GM13976 (cell line): ENCODE results near the gene PTPRQ.

Source experiments
- DNase-seq: peaks from one replicate; pipeline ENCODE4 v3.0.0; 2012; ENCODE audit warnings: low spot score
- CTCF ChIP-seq: IDR thresholded peaks from 2 replicates; pipeline ENCODE4 v1.5.1; 2012; ENCODE audit warnings: borderline replicate concordance, mild to moderate bottlenecking; ENCODE audit not compliant: insufficient read depth; ENCODE audit errors: extremely low read depth, missing control alignments, control extremely low read depth
- in situ Hi-C: fragments of 300-500 bp; cut with MboI; formaldehyde crosslinking; loops from one replicate; pipeline ENCODE4 v1.12.0; 2022; ENCODE audit warnings: low sequenced_read_pairs, mixed read lengths, inconsistent platforms; ENCODE audit not compliant: unreplicated experiment

PTPRQ gene

GRCh38 chr12:80565271-80565670 lies 121.2 kb downstream of the PTPRQ start:
- DNase-seq = no peak
- in situ Hi-C loops = no loop called here
- no peak for TF ChIP-seq CTCF

GRCh38 chr12:80567401-80567800 lies 123.4 kb downstream of the PTPRQ start:
- no peak for TF ChIP-seq CTCF
- in situ Hi-C loops = no loop called here
- no peak for DNase-seq

GRCh38 chr12:80576641-80577418 lies 132.8 kb downstream of the PTPRQ start:
- no peak for DNase-seq
- TF ChIP-seq CTCF = no peak
- in situ Hi-C loops = no loop called here

- DNase-seq = no peak
These were observed 136.2 kb downstream of the PTPRQ start for GRCh38 chr12:80580254-80580653.

GRCh38 chr12:80581783-80582182 lies 137.7 kb downstream of the PTPRQ start:
- DNase-seq = no peak
- no peak for TF ChIP-seq CTCF
- in situ Hi-C loops = no loop called here

More at GRCh38 chr12:80580254-80580653, 136.2 kb downstream of the PTPRQ start:
- no peak for TF ChIP-seq CTCF
- in situ Hi-C loops = no loop called here

GRCh38 chr12:80582431-80582830 lies 138.4 kb downstream of the PTPRQ start:
- in situ Hi-C loops = no loop called here
- no peak for TF ChIP-seq CTCF
- DNase-seq = no peak
